ENCODE measurements around the gene DTNB.

DTNB gene

DNA sequence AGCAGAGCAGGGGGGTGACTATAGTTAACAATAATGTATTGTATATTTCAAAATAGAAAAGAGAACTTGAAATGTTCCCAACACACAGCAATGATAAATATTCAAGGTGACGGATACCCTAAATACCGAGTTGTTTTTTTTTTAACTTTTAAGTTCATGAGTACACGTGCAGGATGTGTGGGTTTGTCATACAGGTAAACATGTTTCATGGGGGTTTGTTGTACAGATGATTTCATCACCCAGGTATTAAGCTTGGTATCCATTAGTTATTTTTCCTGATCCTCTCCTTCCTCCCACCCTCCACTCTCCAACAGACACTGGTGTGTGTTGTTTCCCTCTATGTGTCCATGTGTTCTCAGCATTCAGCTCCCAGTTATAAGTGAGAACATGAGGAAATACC, 167.2 kb downstream of the DTNB start:
- DNase-seq (ENCODE audit: low read depth in 1 of 2, low spot score in 1 of 2), result no peak

DNA sequence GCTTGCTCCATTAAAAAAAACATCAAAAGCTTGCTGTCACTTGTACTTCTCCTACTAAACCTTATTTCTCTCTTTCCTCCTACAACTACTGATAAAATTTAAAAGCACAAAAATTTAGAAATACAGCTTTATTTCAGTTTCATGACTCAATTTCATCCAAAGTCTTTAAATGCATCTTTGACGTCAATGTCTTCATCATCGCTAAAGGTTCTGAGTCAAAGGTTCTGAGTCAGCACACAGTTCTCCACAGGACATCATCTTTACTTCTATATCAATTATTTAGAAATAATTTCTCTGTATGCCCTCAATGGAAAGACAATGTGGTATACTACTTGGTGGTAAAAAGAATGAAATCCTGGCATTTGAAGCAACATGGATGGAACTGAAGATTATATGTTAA, 167.8 kb downstream of the DTNB start:
- DNase-seq (ENCODE audit: low read depth in 1 of 2, low spot score in 1 of 2), result no peak

DNA sequence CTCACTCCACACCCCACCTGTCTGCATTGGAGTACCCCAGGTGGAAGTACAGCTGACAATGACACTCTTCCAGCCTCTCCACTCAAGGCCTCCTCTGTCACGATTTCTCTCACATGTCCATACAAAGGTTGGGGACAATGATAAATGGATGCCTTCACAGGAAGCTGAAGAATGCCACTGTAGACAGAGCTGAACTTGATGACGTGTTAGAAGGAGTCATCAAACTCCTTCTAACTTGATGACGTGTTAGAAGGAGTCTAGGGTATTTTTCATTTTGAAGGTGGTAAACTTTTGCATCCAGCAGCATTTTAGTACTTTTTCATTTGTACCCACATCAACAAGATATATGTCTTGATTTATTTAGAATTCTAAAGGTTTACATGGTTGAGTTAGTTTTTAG, 168.2 kb downstream of the DTNB start:
- DNase-seq (ENCODE audit: low read depth in 1 of 2, low spot score in 1 of 2), result no peak

- no peak for DNase-seq (ENCODE audit: low read depth in 1 of 2, low spot score in 1 of 2)
Observed at GRCh38 chr2:25504266-25504665, 169.1 kb downstream of the DTNB start.

- no peak for DNase-seq (ENCODE audit: low read depth in 1 of 2, low spot score in 1 of 2)
Observed at GRCh38 chr2:25499157-25499556, 174.2 kb downstream of the DTNB start.

DNA sequence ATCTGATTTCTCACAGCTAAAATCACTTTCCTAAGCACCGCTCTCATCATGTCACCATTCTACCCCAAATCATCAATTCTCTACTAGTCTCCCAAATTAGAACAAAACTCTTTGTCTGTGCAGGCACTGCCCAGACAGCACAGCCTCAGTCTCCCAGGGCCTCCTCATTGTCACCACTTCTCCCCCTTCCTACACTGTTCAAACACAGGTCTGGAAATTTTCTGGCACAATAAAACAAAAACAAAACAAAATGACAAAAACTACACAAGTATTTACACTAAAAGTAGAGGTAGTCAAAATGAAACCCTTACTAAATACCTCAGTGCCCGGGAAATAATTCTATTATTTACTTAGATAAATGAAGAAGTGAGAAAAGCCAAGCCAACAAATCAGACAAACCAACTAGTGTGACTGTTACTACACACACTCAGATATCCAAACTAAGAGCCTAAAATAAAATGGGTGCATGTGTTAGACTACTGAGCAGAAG, 175.4 kb downstream of the DTNB start:
- DNase-seq (ENCODE audit: low read depth in 1 of 2, low spot score in 1 of 2), result no peak

GRCh38 chr2:25497229-25497917, 176.0 kb downstream of the DTNB start:
- DNase-seq (ENCODE audit: low read depth in 1 of 2, low spot score in 1 of 2), result no peak

DNA sequence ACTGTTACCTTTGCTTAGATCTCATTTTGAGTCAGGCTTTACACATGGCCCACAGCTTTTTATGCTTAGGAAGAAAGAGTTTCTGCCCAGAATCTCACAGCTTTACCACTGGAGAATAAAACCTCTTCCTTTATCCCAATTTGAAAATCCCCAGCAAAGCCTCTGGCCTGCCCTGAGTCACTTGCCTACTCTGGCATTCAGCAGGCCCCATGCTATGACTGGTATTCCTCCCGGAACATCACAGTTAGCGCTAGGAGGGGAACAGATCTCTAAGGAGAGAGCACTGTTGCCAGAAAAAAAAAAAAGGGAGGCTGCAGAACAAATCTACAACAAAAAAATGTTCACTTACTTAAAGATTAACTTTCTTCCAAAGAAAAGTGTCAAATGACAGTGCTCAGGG, 178.8 kb downstream of the DTNB start:
- no peak for DNase-seq (ENCODE audit: low read depth in 1 of 2, low spot score in 1 of 2)

GRCh38 chr2:25493207-25493606, 180.2 kb downstream of the DTNB start:
- no peak for DNase-seq (ENCODE audit: low read depth in 1 of 2, low spot score in 1 of 2)

DNA sequence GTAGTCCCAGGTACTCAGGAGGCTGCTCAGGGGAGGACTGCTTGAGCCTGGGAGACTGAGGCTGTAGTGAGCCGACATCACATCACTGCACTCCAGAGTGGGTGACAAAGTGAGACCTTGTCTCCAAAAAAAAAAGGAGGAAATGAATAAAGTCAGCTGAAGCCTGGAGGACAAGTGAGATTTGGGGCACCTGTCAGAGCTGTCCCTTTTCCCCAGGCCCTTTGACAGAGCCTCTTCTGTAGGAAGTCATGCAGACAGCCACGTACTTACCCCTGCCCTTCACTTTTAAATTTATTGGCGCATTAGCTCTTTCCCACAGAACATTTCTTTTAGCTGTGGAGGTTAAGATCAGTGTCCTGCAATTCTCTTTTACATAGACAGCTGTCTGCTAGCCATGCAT, 180.7 kb downstream of the DTNB start:
- no peak for DNase-seq (ENCODE audit: low read depth in 1 of 2, low spot score in 1 of 2)

DNA sequence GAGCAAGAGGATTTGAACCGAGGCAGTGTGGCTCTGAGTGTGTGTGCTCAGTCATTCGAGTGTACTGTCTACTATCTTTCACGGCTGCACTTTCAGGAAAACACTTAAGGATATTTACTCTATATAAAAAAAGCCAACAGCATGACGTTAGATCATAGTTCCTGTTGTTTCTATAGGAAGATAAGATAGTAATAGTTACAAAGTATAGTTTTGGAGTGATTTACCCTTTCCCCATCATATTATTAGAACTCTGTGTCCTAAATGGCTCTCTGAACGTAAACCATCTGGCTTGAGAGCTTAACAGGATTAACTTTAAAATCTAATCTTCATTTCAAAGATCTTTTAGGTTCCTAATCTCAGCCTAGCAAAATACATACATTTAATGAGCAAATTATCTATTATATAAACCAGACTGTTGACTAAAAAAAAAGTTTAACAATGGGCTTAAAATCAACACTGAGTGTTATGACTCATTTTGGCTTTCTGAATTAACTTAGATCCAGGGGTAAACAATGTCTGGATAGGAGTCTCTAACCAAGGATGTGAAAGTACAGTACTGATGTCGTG, 181.3 kb downstream of the DTNB start:
- DNase-seq (ENCODE audit: low read depth in 1 of 2, low spot score in 1 of 2), result no peak

DNA sequence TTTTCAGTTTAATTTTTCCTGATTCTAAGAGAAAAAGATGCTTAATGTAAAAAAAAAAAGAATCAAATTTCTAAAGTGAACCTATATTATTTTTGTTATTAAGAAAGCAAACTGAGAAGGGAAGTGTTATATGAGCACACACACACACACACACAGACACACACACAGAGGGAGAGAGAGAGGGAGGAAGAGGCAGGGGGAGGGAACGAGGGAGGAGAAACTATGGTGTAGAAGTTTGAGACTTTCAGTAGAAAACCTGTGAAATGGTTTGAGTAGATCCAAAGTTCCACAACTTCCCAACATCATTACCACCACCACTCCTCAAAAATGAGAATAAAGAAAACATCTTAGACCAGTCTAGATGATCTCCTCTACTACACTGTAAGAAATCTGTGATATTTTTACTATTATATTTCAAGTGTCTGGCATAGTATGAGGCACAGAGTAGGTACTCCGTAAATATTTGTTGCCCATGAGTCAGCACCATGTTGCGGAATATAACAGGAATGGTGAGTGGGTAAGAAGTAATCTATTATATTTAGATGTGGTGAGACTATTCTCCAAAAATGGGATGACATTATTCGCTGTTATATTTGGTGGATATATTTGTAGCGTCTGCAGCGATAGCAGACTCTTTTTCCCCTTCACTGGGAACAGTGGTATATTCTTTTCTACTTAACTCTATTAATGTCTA, 182.2 kb downstream of the DTNB start:
- no peak for DNase-seq (ENCODE audit: low read depth in 1 of 2, low spot score in 1 of 2)

DNA sequence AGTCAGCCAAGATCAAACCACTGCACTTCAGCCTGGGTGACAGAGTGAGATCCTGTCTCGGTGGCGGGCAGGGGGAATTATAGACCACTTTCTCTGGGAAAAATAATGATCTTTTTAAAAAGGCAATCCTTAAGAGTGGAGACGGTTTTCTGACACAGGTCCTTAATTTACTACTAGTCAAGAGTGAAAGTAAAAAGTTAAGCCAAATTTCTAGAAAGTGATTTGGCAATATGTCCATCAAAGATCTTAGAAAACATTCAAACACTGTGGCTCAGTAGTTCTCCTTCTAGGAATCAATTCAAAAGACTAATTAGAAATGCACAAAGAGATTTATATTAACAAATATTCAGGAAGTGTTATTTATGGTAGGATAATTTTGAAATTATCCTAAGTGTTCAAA, 183.2 kb downstream of the DTNB start:
- DNase-seq (ENCODE audit: low read depth in 1 of 2, low spot score in 1 of 2), result no peak

- no peak for DNase-seq (ENCODE audit: low read depth in 1 of 2, low spot score in 1 of 2)
Observed at GRCh38 chr2:25489631-25490030, 183.7 kb downstream of the DTNB start.

DNA sequence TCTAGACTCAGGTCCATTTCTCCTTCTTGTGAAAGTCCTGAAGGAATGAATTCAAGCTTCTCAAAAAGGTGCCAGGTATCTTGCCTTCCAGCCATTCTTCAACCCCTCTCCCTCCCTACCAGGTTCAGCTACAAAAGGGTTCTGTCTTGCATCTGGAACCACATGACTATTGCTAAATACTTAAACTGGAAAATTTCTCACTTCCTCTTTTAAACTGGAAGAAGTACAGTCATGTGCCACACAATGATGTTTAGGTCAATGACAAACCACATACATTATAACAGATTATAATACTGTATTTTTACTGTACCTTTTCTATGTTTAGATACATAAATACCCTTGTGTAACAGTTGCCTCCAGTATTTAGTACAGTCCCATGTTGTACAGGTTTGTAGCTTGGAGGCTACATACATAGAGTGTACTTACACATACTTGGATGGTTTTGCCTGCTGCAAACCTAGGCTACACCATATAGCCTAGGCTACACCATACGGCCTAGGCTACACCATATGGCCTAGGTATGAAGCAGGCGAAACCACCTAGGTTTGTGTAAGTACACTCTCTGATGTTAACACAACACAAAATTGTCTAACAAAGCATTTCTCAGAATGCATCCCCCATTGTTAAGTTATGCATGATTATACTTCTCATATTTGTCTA, 189.6 kb downstream of the DTNB start:
- no peak for DNase-seq (ENCODE audit: low read depth in 1 of 2, low spot score in 1 of 2)

DNA sequence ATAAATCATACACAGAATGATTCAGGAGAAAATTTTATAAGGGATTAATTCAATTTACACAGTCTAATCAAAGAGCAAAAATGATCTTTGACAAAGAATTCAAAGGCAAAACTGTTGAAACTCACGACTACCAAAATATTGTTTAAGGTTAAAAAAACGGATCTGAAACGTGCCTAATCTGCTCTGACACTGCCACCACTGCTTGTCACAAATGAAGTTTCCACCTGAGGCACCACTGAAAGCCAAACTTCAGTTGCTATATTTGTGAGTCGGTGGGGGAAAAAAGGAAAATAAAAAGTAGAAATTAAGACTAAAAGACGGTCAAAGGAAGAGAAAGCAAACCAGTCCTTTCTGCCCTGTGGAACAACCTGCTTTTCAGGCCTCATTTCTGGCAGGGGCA, 191.0 kb downstream of the DTNB start:
- no peak for DNase-seq (ENCODE audit: low read depth in 1 of 2, low spot score in 1 of 2)

DNA sequence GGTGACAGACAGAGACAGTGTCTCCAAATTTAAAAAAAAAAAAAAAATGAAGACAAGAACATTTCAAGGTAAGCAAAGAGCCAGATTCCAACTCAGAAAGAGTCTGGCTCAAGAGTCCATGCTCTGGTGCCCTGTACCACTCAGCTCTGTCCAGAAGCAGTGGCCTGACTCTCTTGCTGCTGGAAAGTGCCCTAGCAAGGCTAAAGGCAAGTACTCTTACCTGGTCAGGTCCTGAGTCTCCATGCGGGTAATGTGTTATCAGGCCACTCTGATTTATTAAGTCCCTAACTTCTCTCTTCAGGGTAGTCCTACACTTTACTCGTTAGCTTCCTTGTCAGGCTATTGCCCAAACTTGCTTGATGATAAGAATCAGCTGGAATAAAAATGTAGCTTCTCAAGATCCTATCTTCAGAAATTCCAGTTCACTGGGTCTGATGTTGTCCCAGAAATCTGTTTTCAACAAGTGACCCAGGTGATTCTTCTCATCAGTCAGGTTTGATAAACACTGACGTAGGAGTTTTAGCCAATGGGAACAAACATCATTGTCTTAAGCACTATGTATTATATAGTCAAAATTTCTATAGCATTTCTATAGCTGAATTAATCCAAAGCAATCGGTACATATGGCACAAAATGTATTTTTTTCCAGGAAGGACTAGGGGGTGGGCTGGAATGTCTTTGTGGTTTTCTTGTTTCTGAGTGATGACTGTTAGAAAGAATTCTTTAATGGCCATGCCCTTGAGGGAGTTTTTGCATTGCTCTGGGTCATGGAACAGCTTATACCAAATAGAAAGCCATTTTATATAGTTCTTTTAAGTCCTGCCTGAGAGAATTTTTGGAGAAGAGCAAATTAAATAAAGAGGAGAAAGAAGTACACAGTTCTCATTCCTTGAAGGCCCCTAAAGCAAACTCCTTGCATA, 191.7 kb downstream of the DTNB start:
- no peak for DNase-seq (ENCODE audit: low read depth in 1 of 2, low spot score in 1 of 2)

GRCh38 chr2:25480561-25480960, 192.8 kb downstream of the DTNB start:
- no peak for DNase-seq (ENCODE audit: low read depth in 1 of 2, low spot score in 1 of 2)

DNA sequence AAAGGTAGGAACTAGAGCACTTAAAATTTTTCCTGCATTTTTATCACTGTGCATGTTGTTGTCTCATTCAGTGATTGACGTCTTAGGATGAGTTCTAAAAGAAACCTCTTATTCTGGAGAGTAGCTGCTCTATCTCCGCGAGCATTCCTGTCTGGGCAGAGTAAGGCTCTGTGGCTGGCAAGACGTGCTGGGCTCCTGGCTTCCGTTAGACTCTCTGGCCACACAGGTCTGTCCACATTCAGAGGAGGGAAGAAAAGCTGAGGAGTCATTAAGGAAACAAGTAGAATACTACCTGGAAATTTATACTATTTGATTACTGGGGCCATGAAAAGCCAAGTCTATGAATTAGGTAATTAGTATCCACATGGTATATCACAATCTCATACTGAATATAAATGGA, 193.6 kb downstream of the DTNB start:
- DNase-seq (ENCODE audit: low read depth in 1 of 2, low spot score in 1 of 2), result no peak

DNA sequence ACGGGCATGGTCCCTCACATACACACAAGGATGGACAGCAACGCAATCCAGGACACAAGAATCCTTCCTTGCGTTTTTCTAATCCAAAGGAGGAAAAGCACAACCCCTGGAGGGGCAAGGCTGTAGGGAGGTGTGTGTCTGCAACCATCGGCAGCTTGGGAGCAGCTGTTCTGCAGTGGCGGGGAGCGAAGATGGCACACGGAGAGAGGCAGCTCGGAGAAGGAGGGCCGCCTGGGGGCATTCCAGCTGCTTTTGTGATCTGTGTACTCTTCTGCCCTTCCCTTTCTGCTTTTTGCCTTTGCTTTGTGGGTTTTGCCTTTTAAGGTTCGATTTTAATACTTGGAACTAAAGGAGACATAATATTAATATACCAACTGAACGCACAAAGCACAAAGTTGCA, 194.6 kb downstream of the DTNB start:
- DNase-seq (ENCODE audit: low read depth in 1 of 2, low spot score in 1 of 2), result no peak

DNA sequence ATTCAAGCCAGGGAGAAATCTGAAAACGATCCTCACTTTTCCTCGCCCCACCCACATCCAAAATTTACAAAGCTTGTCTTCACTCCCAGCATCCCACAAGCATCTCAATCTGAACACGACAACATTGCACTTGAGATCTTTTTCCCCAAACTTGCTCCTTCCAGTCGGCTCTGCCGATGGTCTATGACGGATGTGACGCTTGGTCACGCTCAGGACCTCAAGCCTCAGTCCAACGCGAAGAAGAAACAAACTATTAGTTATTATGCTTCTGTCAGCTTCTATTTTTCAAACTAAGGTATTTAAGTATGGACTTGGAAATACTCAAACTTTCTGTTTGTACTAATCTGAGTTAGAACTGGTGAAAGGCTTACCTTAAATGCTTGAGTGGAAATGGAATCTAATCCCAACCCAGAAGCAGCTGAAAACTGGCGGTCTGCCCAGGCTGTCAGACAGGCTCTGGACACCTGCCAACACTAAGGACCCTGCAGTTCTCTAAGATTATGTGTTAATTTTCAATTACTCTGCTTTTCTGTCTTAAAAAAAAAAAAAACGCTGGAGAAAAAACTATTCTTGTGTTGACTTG, 199.5 kb downstream of the DTNB start:
- DNase-seq (ENCODE audit: low read depth in 1 of 2, low spot score in 1 of 2), result no peak
